Astrocyte of the spinal cord (primary cell): ENCODE measurements around the gene TMEM141.

Source experiments
- DNase-seq: peaks from one replicate; pipeline ENCODE4 v3.0.0; 2011; ENCODE audit warnings: low read depth, low spot score
- H3K4me3 ChIP-seq: 2 replicates; pipeline ENCODE4 v1.5.1; 2011; ENCODE audit warnings: low read depth, mild to moderate bottlenecking, low read length, moderate library complexity
- in situ Hi-C: cut with HindIII; loops from 2 replicates; pipeline ENCODE4 v1.10.0; 2017; ENCODE audit warnings: low sequenced_read_pairs
- TF ChIP-seq, protein P1 (sequence below): IDR thresholded peaks from 2 replicates; pipeline ENCODE4 v1.5.1; 2012; ENCODE audit warnings: low read depth, mild to moderate bottlenecking, low read length, inconsistent platforms

Gene TMEM141

DNA sequence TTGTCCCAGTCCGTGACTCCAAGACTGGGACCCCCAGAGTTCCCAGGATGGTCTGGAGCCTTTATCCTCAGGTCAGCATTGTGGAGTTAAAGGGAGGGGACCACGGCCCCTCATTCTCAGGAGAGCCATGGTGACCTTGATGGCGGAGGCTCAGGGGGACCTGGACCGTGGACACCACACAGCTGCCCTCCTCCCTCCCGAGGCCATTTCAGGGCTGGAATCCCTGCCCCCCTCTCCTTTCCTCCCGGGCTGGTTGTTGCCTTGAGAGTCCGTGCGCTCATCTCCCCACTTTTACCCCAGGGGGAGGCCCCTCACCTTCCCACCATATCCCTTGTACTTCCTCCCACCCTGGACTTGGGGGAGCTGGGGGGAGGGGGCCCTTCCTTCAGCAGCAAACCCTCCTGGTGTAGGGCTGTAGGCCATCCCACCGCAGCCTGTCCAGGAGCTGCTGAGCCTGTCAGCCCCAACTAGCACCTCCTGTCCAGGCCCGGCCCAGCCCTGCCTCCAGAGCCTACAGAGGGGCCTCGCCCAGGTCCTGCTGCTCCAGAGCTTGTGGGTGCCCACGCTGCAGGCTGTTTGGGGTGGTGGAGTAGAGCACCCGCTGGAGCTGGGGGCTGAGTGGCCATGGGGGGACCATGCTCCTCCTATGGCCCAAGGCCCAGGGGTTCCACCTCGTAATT lies 36.8 kb downstream of the TMEM141 start:
- TF ChIP-seq, protein P1, sequence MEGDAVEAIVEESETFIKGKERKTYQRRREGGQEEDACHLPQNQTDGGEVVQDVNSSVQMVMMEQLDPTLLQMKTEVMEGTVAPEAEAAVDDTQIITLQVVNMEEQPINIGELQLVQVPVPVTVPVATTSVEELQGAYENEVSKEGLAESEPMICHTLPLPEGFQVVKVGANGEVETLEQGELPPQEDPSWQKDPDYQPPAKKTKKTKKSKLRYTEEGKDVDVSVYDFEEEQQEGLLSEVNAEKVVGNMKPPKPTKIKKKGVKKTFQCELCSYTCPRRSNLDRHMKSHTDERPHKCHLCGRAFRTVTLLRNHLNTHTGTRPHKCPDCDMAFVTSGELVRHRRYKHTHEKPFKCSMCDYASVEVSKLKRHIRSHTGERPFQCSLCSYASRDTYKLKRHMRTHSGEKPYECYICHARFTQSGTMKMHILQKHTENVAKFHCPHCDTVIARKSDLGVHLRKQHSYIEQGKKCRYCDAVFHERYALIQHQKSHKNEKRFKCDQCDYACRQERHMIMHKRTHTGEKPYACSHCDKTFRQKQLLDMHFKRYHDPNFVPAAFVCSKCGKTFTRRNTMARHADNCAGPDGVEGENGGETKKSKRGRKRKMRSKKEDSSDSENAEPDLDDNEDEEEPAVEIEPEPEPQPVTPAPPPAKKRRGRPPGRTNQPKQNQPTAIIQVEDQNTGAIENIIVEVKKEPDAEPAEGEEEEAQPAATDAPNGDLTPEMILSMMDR, result no peak
- DNase-seq, result no peak
- in situ Hi-C loops, result no loop called here
- H3K4me3 ChIP-seq, result no peak overlapping the region

DNA sequence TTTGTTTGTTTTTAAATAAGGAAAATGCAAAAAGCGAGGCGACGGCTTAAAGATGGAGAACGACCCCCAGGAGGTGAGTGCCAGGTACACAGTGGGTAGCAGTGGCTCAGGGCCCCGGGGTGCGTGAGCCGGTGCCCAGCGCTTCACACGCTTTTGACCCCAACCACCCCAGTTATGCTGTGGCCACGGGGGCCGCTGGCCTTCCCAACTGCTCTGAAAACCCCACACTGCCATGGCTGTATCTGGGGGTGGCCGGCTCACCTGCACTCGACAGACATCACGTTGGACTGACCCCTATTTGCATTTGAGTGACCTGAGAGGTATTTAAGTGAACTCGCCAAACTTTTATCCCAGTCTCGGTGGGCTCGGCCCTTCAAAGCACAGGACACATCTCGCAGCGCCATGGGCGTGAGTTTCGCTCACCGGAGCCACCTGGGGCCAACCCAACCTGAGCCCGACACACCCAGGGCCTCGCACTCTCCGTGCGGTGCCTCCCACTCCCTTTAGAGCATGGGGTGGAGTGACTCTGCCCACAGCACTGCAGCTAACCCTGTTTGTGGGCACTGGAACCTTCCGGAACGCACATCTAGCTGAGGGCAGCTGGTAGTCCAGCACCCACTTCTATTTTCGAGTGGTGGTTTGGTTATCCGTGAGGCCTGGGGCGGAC lies 37.5 kb downstream of the TMEM141 start:
- in situ Hi-C loops, result no loop called here
- TF ChIP-seq, protein P1, result no peak
- no peak for DNase-seq
- no peak overlapping the region for H3K4me3 ChIP-seq

DNA sequence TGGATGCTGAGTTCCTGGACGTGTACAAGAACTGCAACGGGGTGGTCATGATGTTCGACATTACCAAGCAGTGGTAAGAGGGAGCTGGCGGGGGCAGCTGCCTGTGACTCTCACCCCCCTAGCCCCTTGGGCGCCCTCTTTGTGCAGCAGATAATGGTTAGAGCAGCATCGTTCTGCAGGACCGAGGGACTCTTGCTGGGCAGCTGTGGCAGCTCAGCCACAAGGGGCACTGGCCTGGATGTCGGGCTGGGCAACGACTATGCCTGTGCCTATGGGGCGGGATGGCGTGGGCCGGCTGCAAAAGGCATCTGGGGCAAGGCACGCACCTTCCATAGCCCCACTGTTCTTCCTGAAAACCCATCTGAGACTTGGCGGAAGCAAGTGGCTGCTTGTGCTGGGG lies 38.3 kb downstream of the TMEM141 start:
- in situ Hi-C loops, result no loop called here
- no peak overlapping the region for H3K4me3 ChIP-seq
- TF ChIP-seq, protein P1, result no peak
- DNase-seq, result no peak

DNA sequence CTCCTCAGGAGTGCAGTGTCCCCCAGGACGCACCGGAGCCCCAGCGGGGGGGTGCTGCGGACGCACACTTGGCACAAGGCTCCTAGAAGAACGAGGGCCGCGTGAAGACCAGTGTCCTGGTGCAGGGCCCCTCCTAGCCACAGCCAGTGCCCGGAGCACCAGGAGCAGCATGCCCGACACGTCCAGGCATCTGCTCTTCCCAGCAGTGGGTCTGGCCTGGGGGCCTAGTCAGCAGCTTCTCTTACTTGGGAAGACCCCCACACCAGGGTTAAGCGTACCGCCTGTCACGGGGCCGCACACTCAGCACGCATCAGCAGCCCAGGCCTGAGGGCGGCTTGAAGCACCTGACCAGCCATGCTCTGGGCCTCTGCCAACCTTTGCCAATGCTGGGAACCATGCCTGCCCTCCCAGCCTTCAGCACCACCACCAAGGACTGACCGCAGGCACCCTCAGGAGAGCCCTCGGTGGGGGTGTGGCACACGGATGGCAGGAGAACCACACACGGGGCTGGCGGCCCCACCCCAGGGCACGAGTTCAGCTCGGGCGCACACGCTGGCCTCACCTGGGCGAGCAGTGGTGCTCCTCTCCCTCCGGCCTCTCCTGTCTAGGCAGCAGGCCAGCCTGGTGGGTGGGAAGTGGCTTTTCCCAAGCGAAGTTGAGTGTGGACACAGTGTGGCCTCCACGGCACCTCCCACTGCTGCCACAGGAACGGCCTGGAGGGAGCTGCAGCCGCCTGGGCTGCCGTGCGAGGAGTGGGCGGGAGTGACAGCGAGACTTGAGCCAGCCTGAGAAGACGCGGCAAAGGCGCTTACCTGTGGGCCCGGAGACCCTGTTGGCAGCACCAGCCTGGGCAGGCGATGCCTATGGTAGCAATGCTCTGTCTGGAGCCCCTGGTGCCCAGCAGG lies 39.1 kb downstream of the TMEM141 start:
- DNase-seq, result no peak
- no peak overlapping the region for H3K4me3 ChIP-seq
- in situ Hi-C loops, result no loop called here
- TF ChIP-seq, protein P1, result no peak

DNA sequence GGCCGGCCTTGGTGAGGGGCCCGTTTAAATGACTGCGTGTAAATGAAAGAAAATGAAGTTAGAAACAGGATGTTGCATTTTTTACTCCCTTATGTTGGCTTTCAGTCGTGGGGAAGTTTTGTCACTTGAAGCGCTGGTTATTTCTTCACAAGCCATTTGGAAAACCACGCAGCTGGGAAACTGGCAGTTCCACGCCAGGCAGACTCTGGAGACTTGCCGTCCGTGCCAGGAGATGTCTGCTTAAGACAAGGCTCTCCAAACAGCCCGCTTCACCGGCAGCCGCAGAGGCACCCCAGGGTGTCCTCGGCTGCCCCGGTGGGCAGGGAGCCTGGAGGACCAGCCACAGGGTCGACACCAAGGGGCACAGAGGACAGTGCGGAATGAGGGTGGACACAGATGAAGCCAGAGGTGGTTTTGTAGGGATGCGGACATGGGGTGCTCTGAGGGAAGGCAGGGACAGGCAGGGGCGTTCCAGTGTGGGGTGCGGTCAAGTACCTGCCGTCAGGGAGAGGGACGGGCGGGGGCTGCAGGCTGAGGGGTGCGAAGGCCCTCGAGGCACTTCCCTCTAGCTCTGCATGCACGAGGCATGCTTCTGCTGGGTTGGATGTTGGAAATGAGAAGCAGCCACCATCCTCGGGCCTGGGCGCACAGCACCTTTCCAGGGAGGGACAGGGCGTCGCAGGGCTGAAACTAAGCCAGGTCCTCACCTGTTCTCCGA lies 40.0 kb downstream of the TMEM141 start:
- H3K4me3 ChIP-seq, result no peak overlapping the region
- DNase-seq, result no peak
- TF ChIP-seq, protein P1, result no peak
- in situ Hi-C loops, result no loop called here

DNA sequence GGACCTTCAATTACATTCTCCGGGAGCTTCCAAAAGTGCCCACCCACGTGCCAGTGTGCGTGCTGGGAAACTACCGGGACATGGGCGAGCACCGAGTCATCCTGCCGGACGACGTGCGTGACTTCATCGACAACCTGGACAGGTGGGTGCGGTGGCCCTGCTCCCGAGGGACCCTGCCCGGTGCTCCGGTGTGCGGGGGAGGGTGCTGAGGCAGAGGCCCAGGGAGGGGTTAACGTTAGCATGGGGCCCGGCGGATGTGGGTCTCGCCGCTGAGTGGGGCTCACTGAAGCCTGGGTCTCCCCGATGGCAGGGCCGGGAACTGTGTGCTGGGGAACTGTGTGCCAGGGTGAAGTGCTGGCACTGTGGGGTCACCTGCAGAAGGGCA lies 40.6 kb downstream of the TMEM141 start:
- DNase-seq, result no peak
- no peak overlapping the region for H3K4me3 ChIP-seq
- in situ Hi-C loops, result no loop called here
- TF ChIP-seq, protein P1, result no peak
